Measurements from ENCODE around the gene KCNAB2.

The KCNAB2 gene

DNA sequence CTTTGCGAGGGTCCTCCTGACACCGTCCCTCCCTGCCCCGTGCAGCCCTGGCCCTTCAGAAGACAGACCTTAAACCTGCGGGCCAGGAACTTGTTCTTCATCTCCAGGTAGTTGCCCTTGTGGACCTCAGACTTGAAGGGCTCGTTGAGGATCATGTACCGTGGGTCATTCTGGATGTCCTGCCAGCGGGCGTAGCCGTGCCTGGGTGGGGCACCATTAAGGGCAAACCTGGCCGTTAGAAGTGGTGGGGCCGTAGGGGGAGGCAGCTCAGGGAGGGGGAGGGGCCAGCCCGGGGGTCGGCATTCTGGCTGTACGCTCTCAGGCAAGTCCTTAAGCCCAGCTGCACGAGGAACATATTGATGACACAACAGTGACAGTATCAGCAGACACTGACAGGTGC is 64.6 kb downstream of the KCNAB2 start:
- H3K4me3 ChIP-seq (ENCODE audit: low read depth, low read length), result no peak overlapping the region
- ChIA-PET CTCF (interaction anchor here (1.1 kb wide), 1 partner anchor 132 kb away, joined by 3 read pairs; no protein-coding TSS in a partner anchor), POLR2A (no interaction called here)
- DNase-seq (ENCODE audit: low read depth, low spot score), result no peak
- no peak for TF ChIP-seq CTCF (IDR thresholded peaks at IDR 0.05; ENCODE audit: insufficient read depth, low read length, missing control alignments)

- DNase-seq (ENCODE audit: low read depth, low spot score), result no peak
- POLR2A ChIA-PET, result no interaction called here
Measured at GRCh38 chr1:6111571-6111970, 65.9 kb downstream of the KCNAB2 start.

DNA sequence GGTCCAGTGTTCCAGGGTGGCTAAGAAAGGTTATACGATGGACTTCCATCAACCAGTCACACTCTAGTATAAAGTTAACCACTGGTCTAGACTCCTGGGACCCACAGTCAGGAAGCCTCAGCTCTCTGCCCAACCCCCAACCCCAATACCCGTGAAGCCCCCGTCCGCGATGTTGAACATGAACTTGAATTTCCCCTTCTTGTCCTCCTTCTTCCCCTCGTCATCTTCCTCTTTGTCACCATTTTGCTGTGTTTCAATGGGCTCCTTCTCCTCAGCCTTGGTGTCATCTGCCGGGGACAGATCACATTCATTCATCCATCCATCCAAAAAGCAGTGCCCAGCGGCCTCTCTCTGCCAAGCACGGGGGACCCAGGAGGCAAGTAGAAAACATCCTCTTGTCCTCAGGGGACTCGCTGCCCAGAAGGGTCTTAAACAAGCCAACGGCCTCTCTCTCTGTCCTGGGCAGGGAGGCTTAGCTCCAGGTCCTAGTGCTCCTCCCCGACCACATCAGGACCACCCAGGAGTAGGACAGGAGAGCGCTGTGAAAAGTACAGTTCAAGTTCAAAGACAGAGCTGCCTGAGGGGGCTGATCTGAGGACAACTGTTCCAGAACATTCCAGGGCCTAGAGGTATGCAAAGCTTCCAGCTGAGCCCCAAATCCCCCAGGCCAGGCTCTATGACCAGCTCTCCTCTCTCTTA is 66.5 kb downstream of the KCNAB2 start:
- CTCF ChIA-PET, result interaction anchor here (0.9 to 1.2 kb wide), 2 partner anchors 29 to 168 kb away, joined by 3 read pairs; no protein-coding TSS in a partner anchor
- no peak overlapping the region for H3K4me3 ChIP-seq (ENCODE audit: low read depth, low read length)
- no peak for DNase-seq (ENCODE audit: low read depth, low spot score)
- no peak for TF ChIP-seq CTCF (IDR thresholded peaks at IDR 0.05; ENCODE audit: insufficient read depth, low read length, missing control alignments)
- POLR2A ChIA-PET, result no interaction called here

More at GRCh38 chr1:6111571-6111970, 65.9 kb downstream of the KCNAB2 start:
- TF ChIP-seq CTCF (IDR thresholded peaks at IDR 0.05; ENCODE audit: insufficient read depth, low read length, missing control alignments), result no peak
- CTCF ChIA-PET, result no interaction called here
- no peak overlapping the region for H3K4me3 ChIP-seq (ENCODE audit: low read depth, low read length)

- ChIA-PET POLR2A (no interaction called here), CTCF (interaction anchor here (0.9 to 1.2 kb wide), 2 partner anchors 28 to 168 kb away, joined by 3 read pairs; no protein-coding TSS in a partner anchor)
- DNase-seq (ENCODE audit: low read depth, low spot score), result no peak
- TF ChIP-seq CTCF (IDR thresholded peaks at IDR 0.05; ENCODE audit: insufficient read depth, low read length, missing control alignments), result no peak
- no peak overlapping the region for H3K4me3 ChIP-seq (ENCODE audit: low read depth, low read length)
Measured at GRCh38 chr1:6112690-6113005, 67.0 kb downstream of the KCNAB2 start.

DNA sequence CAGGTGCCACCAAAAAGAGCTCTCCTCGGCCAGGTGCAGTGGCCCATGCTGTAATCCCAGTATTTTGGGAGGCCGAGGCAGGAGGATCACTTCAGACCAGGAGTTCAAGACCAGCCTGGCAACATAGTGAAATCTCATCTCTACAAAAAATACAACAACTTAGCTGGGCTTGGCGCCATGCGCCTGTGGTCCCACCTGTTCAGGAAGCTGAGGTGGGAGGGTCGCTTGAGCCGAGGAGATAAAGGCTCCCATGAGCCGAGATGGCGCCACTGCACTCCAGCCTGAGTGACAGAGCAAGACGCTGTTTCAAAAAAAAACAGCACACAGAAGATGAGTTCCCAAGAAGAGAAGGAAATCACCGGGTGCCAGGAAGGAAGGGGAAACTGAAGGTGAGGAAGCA is 67.4 kb downstream of the KCNAB2 start:
- H3K4me3 ChIP-seq (ENCODE audit: low read depth, low read length), result no peak overlapping the region
- POLR2A ChIA-PET, result no interaction called here

GRCh38 chr1:6113745-6114144 is 68.1 kb downstream of the KCNAB2 start:
- DNase-seq (ENCODE audit: low read depth, low spot score), result no peak
- ChIA-PET POLR2A (no interaction called here), CTCF (interaction anchor here (0.7 to 1.0 kb wide), 3 partner anchors 91 to 151 kb away, joined by 3 to 4 read pairs (median 3); no protein-coding TSS in a partner anchor)
- no peak for TF ChIP-seq CTCF (IDR thresholded peaks at IDR 0.05; ENCODE audit: insufficient read depth, low read length, missing control alignments)
- H3K4me3 ChIP-seq (ENCODE audit: low read depth, low read length), result no peak overlapping the region

More for the DNA sequence above, 67.4 kb downstream of the KCNAB2 start:
- no peak for TF ChIP-seq CTCF (IDR thresholded peaks at IDR 0.05; ENCODE audit: insufficient read depth, low read length, missing control alignments)
- CTCF ChIA-PET, result interaction anchor here (0.7 to 1.2 kb wide), 4 partner anchors 28 to 167 kb away, joined by 3 read pairs; no protein-coding TSS in a partner anchor
- no peak for DNase-seq (ENCODE audit: low read depth, low spot score)

Data from AG04449 (cell line).